Panc1 (cell line): ENCODE results near the gene DLG2.

ENCODE experiments used
- CTCF ChIP-seq: fragments of 450-650 bp; IDR thresholded peaks from 2 replicates; pipeline ENCODE4 v1.5.1; 2017; ENCODE audit warnings: mild to moderate bottlenecking
- POLR2AphosphoS5 ChIP-seq: IDR thresholded peaks from 2 replicates; pipeline ENCODE4 v1.6.1; 2012; ENCODE audit warnings: mild to moderate bottlenecking, low read depth, low read length, moderate library complexity
- SIN3A ChIP-seq: IDR thresholded peaks from 2 replicates; pipeline ENCODE4 v1.6.1; 2012; ENCODE audit warnings: low read depth, mild to moderate bottlenecking, low read length, moderate library complexity, borderline replicate concordance; ENCODE audit not compliant: insufficient read depth
- TCF7L2 ChIP-seq: IDR thresholded peaks from 2 replicates; pipeline ENCODE4 v1.6.1; 2011; ENCODE audit warnings: mild to moderate bottlenecking, low read depth, low read length, inconsistent platforms
- TF ChIP-seq, protein P1 (sequence below), 2 experiments: IDR thresholded peaks; 2 replicates each; pipeline ENCODE4 v1.6.1; 2011 to 2012; ENCODE audit warnings: low read depth in 2 of 2, control low read depth in 1 of 2, low read length in 1 of 2, mild to moderate bottlenecking in 1 of 2, moderate library complexity in 1 of 2; ENCODE audit not compliant: insufficient read depth in 1 of 2

GRCh38 chr11:85575388-85575787 lies 51.8 kb downstream of the DLG2 start:
- no peak for TF ChIP-seq CTCF
- TF ChIP-seq POLR2AphosphoS5 = no peak
- no peak for TF ChIP-seq TCF7L2
- TF ChIP-seq, protein P1, sequence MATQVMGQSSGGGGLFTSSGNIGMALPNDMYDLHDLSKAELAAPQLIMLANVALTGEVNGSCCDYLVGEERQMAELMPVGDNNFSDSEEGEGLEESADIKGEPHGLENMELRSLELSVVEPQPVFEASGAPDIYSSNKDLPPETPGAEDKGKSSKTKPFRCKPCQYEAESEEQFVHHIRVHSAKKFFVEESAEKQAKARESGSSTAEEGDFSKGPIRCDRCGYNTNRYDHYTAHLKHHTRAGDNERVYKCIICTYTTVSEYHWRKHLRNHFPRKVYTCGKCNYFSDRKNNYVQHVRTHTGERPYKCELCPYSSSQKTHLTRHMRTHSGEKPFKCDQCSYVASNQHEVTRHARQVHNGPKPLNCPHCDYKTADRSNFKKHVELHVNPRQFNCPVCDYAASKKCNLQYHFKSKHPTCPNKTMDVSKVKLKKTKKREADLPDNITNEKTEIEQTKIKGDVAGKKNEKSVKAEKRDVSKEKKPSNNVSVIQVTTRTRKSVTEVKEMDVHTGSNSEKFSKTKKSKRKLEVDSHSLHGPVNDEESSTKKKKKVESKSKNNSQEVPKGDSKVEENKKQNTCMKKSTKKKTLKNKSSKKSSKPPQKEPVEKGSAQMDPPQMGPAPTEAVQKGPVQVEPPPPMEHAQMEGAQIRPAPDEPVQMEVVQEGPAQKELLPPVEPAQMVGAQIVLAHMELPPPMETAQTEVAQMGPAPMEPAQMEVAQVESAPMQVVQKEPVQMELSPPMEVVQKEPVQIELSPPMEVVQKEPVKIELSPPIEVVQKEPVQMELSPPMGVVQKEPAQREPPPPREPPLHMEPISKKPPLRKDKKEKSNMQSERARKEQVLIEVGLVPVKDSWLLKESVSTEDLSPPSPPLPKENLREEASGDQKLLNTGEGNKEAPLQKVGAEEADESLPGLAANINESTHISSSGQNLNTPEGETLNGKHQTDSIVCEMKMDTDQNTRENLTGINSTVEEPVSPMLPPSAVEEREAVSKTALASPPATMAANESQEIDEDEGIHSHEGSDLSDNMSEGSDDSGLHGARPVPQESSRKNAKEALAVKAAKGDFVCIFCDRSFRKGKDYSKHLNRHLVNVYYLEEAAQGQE (IDR thresholded peaks at IDR 0.05; ENCODE audit: insufficient read depth in 1 of 2, low read depth in 2 of 2, low read length in 1 of 2) = no peak
- TF ChIP-seq SIN3A = no peak
